Spinal cord (tissue), 10 donors: ENCODE measurements around the gene INAFM2. TPM values are rescaled to one million over a fixed set of nuclear protein-coding genes. Genes with fewer than 3 reads are reported as not detected.
A peak's percentile ranks its signal among the peaks of the same experiment; 100 is the strongest.

Experiments used
- DNase-seq, 6 donors: peaks; one replicate each; pipeline versions ENCODE4 v3.0.0 to v3.0.0-alpha.2; 2013 to 2015; ENCODE audit warnings: low spot score in 6 of 6, low read depth in 4 of 6
- H3K27ac ChIP-seq: one replicate; pipeline ENCODE4 v1.5.1; 2013; ENCODE audit warnings: low read depth, low read length, control low read depth
- H3K27me3 ChIP-seq: one replicate; pipeline ENCODE4 v1.6.1; 2013; ENCODE audit warnings: low read length; ENCODE audit not compliant: control insufficient read depth, insufficient read depth
- H3K36me3 ChIP-seq: one replicate; pipeline ENCODE4 v1.6.1; 2013; ENCODE audit warnings: low read length; ENCODE audit not compliant: control insufficient read depth, insufficient read depth
- H3K4me1 ChIP-seq: one replicate; pipeline ENCODE4 v1.6.1; 2013; ENCODE audit warnings: low read length; ENCODE audit not compliant: control insufficient read depth, insufficient read depth
- H3K4me3 ChIP-seq: one replicate; pipeline ENCODE4 v1.5.1; 2013; ENCODE audit warnings: low read depth, low read length, control low read depth
- H3K9me3 ChIP-seq: one replicate; pipeline ENCODE4 v1.6.1; 2013; ENCODE audit warnings: low read length; ENCODE audit not compliant: control insufficient read depth, insufficient read depth
- WGBS: methylation state at CpG from one replicate; pipeline ENCODE4 v1.1.5; 2013; ENCODE audit warnings: missing lambda C conversion rate; ENCODE audit not compliant: insufficient coverage; 5-methylcytosine and 5-hydroxymethylcytosine counted together
- polyA plus RNA-seq, 2 donors: library from polyadenylated mRNA; unstranded; fragments of 120-200 nt; gene quantifications; one replicate each; pipeline ENCODE4 v1.2.1, GENCODE V29; 2013; ENCODE audit not compliant: insufficient read length in 2 of 2
- total RNA-seq, 2 donors: library from RNA; depleted of rRNA in 1 of 2; stranded (reverse); fragments of 120-200 nt in 1 of 2; fragments of >200 nt in 1 of 2; gene quantifications; one replicate each; pipeline versions ENCODE4 v1.2.3 to v1.2.4, GENCODE V29; 2013 to 2014
- donor health status: healthy.

INAFM2 gene
- total and polyA plus RNA-seq, 4 donors: 17.0 to 29.6 (median 23.3) TPM

DNA sequence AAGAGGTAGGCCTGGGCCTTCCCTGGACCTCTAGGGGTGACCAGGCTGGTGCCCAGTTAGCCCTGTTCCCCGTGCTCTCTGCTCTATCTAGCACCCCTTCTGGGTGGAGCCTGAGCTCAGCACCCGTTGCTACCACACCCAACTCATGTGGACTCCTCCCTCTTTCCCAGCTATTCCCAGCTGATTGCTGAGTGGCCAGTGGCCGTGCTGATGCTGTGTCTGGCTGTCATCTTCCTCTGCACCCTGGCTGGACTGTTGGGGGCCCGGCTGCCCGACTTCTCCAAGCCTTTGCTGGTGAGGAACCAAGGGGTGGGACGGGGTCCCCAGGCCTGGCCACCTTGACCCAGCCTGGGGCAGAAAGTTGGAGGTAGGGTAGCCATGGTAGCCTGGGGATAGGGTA is 40.8 kb downstream of the INAFM2 start:
- DNase-seq: no peak
- 78% methylated on average over 6 of the region's 6 CpGs for WGBS
- no peak overlapping the region for H3K27ac ChIP-seq

DNA sequence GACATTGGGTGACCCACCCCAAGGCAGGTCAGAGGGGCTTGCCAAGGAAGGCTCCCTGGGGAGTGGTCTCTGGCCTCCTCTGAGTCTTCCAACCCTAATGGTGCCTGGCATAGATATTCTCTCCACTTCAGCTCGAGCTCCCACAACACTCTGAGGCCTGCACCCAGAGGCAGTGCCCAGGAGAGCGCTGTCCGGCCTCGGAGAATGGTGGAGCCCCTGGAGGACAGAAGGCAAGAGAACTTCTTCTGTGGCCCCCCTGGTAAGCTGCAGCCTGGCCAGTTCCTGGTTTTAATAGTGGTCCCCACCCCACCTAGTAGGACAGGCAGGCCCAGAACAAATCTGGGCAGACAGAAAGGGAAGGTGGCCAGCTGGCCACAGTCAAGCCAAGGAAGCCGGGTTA is 41.5 kb downstream of the INAFM2 start:
- Histone ChIP-seq H3K27ac (no peak overlapping the region), H3K36me3 (peaks cover 65% of the 10 kb centered on the region), H3K9me3 (no peaks in the 10 kb centered on the region), H3K4me1 (peaks cover 41% of the 10 kb centered on the region), H3K4me3 (no peak overlapping the region), H3K27me3 (no peaks in the 10 kb centered on the region)
- WGBS: 80% methylated on average over 4 of the region's 5 CpGs
- DNase-seq: no peak

More for the DNA sequence above, 40.8 kb downstream of the INAFM2 start:
- Histone ChIP-seq H3K9me3 (no peaks in the 10 kb centered on the region), H3K36me3 (peaks cover 57% of the 10 kb centered on the region), H3K4me3 (no peak overlapping the region), H3K4me1 (peaks cover 39% of the 10 kb centered on the region), H3K27me3 (no peaks in the 10 kb centered on the region)

DNA sequence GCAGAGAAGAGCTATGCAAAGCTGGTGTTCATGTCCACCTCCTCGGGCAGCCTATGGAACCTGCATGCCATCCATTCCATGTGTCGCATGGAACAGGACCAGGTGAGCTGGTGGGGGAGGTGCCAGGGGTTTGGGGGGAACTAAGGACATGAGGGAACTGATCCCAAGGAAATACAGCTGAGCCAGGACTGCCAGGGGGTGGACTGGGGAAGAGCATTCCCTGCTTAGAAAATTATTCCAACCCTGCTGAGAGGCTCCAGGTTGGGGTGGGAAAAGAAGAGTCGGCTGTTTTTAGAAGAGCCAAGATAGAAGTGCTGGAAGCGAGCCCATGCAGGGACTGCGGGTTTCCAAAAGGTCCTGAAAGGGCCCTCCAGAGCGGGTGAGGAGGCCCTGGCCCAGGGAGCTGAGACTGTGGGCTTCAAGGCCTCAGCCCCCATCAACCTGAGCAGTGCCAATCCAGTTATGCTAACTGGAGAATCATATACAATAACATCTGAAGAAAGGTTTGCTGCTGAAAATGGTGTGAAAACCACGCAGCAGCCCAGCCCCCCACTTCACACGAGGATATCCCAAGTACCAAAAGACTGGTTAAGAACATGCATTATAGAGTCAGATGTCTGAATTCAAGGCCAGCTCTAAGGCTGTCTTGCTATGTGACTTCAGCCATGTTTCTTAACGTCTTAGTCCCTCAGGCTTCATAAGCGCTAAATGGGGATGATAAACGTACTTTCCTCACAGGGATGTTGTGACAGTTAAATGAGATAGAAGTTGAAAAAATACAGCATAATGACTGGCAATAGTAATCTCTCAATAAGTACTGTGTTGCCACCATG is 42.3 kb downstream of the INAFM2 start:
- no peaks in the 10 kb centered on the region for H3K27me3 ChIP-seq
- no peak overlapping the region for H3K4me3 ChIP-seq
- 76% methylated on average over 5 of the region's 11 CpGs for WGBS
- peaks cover 67% of the 10 kb centered on the region for H3K36me3 ChIP-seq
- no peak overlapping the region for H3K27ac ChIP-seq
- no peak for DNase-seq
- H3K9me3 ChIP-seq: no peaks in the 10 kb centered on the region
- peaks cover 40% of the 10 kb centered on the region for H3K4me1 ChIP-seq

DNA sequence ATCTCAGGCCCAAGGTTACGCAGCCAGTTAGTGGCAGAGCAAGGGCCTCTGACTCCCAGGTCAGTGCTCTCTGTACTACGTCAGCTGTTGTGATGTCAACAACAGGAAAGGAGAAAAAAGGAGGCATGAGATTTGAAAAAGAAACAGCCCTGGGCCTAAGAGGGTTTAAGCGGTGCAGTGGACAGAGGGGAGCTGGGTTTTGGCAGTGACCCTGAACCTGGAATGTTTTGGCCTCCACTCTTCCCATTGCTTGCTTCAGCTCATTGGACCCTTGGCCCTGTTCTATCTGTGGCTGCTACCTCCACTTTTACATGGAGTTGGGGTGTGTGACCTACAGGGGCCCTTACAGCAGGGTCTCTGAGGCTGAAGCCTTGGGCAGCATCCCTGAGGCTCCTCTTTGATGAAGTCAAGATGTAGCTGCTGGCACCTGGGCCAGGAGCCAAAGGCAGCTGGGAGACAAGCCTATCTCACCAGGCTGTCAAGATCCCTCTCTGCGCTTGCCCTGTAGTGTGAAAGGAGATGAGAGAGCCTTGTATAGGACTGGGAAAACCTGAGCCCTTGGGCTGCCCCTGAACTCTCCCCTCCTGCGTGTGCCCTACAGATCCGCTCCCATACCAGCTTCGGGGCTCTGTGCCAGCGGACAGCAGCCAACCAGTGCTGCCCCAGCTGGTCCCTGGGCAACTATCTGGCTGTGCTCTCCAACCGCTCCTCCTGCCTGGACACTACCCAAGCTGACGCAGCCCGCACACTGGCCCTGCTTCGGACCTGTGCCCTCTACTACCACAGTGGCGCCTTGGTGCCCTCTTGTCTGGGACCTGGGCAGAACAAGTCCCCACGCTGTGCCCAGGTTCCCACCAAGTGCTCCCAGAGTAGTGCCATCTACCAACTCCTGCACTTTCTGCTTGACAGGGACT is 43.2 kb downstream of the INAFM2 start:
- peak in 2 of 6 donors; percentile 57 to 83 for DNase-seq
- no peak overlapping the region for H3K27ac ChIP-seq
- H3K27me3 ChIP-seq: no peaks in the 10 kb centered on the region
- no peak overlapping the region for H3K4me3 ChIP-seq
- H3K9me3 ChIP-seq: no peaks in the 10 kb centered on the region
- 51% methylated on average over 14 of the region's 14 CpGs for WGBS
- H3K36me3 ChIP-seq: peaks cover 63% of the 10 kb centered on the region
- H3K4me1 ChIP-seq: peaks cover 40% of the 10 kb centered on the region

DNA sequence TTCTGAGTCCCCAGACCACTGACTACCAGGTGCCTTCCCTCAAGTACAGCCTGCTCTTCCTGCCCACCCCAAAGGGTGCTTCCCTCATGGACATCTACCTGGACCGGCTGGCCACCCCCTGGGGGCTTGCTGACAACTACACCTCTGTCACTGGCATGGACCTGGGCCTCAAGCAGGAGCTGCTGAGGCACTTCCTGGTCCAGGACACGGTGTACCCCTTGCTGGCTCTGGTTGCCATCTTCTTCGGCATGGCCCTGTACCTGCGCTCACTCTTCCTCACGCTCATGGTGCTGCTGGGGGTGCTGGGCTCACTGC is 43.8 kb downstream of the INAFM2 start:
- Histone ChIP-seq H3K4me1 (peaks cover 40% of the 10 kb centered on the region), H3K4me3 (no peak overlapping the region), H3K27me3 (no peaks in the 10 kb centered on the region), H3K27ac (no peak overlapping the region), H3K9me3 (no peaks in the 10 kb centered on the region), H3K36me3 (peaks cover 62% of the 10 kb centered on the region)
- DNase-seq: no peak
- WGBS: 70% methylated on average over 5 of the region's 5 CpGs

DNA sequence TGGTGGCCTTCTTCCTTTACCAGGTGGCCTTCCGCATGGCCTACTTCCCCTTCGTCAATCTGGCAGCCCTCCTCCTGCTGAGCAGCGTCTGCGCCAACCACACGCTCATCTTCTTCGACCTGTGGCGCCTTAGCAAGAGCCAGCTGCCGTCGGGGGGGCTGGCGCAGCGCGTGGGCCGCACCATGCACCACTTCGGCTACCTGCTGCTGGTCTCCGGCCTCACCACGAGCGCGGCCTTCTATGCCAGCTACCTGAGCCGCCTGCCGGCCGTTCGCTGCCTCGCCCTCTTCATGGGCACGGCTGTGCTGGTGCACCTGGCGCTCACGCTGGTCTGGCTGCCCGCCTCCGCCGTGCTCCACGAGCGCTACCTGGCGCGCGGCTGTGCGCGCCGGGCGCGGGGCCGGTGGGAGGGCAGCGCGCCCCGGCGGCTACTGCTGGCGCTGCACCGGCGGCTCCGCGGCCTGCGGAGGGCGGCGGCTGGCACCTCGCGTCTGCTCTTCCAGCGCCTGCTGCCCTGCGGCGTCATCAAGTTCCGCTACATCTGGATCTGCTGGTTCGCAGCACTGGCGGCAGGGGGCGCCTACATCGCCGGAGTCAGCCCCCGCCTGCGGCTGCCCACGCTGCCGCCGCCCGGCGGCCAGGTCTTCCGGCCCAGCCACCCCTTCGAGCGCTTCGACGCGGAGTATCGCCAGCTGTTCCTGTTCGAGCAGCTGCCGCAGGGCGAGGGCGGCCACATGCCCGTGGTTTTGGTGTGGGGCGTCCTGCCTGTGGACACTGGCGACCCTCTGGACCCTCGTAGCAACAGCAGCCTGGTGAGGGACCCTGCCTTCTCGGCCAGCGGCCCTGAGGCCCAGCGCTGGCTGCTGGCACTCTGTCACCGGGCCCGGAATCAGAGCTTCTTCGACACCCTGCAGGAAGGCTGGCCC is 44.5 kb downstream of the INAFM2 start:
- peaks cover 62% of the 10 kb centered on the region for H3K36me3 ChIP-seq
- WGBS: 12% methylated on average over 91 of the region's 91 CpGs
- H3K4me3 ChIP-seq: no peak overlapping the region
- DNase-seq: peak in 3 of 6 donors; percentile 54 to 92 (median 83)
- H3K27me3 ChIP-seq: no peaks in the 10 kb centered on the region
- H3K4me1 ChIP-seq: peaks cover 40% of the 10 kb centered on the region
- no peak overlapping the region for H3K27ac ChIP-seq
- H3K9me3 ChIP-seq: no peaks in the 10 kb centered on the region

DNA sequence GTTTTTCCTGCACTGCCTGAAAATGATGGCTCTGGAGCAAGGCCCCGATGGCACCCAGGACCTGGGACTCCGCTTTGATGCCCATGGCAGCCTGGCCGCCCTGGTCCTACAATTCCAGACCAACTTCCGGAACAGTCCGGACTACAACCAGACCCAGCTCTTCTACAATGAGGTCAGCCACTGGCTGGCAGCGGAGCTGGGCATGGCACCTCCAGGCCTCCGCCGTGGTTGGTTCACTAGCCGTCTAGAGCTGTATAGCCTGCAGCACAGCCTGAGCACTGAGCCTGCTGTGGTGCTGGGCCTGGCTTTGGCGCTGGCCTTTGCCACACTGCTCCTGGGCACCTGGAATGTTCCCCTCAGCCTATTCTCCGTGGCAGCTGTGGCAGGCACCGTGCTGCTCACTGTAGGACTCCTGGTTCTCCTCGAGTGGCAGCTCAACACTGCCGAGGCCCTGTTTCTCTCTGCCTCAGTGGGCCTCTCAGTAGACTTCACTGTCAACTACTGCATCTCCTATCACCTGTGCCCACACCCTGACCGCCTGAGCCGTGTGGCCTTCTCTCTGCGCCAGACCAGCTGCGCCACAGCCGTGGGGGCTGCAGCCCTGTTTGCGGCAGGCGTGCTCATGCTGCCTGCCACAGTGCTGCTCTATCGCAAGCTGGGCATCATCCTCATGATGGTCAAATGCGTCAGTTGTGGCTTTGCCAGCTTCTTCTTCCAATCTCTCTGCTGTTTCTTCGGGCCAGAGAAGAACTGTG is 45.4 kb downstream of the INAFM2 start:
- Histone ChIP-seq H3K4me3 (no peak overlapping the region), H3K9me3 (no peaks in the 10 kb centered on the region), H3K36me3 (peaks cover 57% of the 10 kb centered on the region), H3K27me3 (no peaks in the 10 kb centered on the region), H3K27ac (no peak overlapping the region), H3K4me1 (peaks cover 40% of the 10 kb centered on the region)
- WGBS: 94% methylated on average over 24 of the region's 24 CpGs
- no peak for DNase-seq

DNA sequence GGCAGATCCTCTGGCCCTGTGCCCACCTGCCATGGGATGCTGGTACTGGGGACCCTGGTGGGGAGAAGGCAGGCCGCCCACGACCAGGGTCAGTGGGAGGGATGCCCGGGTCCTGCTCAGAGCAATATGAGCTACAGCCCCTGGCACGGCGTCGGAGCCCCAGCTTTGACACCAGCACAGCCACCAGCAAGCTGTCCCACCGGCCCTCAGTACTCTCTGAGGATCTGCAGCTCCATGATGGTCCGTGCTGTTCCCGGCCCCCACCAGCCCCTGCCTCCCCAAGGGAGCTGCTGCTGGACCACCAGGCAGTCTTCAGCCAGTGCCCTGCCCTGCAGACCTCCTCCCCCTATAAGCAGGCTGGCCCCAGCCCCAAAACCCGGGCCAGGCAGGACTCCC is 46.0 kb downstream of the INAFM2 start:
- H3K27me3 ChIP-seq: no peaks in the 10 kb centered on the region
- no peak overlapping the region for H3K27ac ChIP-seq

More for the DNA sequence above, 46.0 kb downstream of the INAFM2 start:
- Histone ChIP-seq H3K36me3 (peaks cover 51% of the 10 kb centered on the region), H3K9me3 (no peaks in the 10 kb centered on the region), H3K4me1 (peaks cover 40% of the 10 kb centered on the region), H3K4me3 (no peak overlapping the region)
- no peak for DNase-seq
- 89% methylated on average over 10 of the region's 10 CpGs for WGBS
